ENCODE results near the gene CDH13.

DNA sequence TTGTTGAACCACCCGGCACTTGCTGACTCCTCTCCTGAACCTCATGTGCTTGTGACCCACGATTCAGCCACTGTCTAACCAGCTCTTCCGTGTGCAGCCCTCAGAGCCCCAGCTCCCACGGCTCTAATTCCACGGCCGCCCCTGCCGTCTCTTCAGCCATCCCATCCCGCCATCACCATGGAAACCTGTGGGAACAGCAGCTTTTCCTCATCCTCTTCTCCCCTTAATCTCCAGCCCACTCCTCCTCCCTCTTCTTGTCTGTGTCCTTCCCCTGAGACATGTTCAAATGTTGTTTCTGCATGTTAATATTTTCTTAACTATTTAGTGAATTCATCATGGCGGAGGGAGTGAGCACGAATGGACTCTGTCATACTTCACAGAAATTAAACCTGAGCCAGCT lies 285.2 kb downstream of the CDH13 start:
- TF ChIP-seq GATA3 (IDR thresholded peaks at IDR 0.05; ENCODE audit: low read depth, low read length) (no peak), GATA2 (IDR thresholded peaks at IDR 0.05; ENCODE audit: low read depth, low read length) (no peak)

Measured in SH-SY5Y (cell line).